GM06990 (cell line): ENCODE results near the gene MAP3K7CL.

Experiments
- DNase-seq: peaks from one replicate; pipeline ENCODE4 v3.0.0-alpha.2; 2011; ENCODE audit not compliant: insufficient read length; ENCODE audit errors: extremely low read depth
- H3K27me3 ChIP-seq: replicated peaks from 2 replicates; pipeline ENCODE4 v1.6.0; 2011; ENCODE audit warnings: low read length; ENCODE audit not compliant: control insufficient read depth, insufficient read depth
- H3K36me3 ChIP-seq: 2 replicates; pipeline ENCODE4 v1.5.1; 2011; ENCODE audit warnings: low read length; ENCODE audit not compliant: control insufficient read depth, insufficient read depth
- H3K4me3 ChIP-seq: replicated peaks from 2 replicates; pipeline ENCODE4 v1.5.1; 2011; ENCODE audit warnings: low read depth, mild to moderate bottlenecking, control low read depth, low read length
- TF ChIP-seq, protein P1 (sequence below): IDR thresholded peaks from 2 replicates; pipeline ENCODE4 v1.5.1; 2011; ENCODE audit warnings: low read length, control low read depth, mild to moderate bottlenecking, inconsistent platforms; ENCODE audit not compliant: insufficient read depth, poor library complexity, severe bottlenecking

Gene MAP3K7CL

DNA sequence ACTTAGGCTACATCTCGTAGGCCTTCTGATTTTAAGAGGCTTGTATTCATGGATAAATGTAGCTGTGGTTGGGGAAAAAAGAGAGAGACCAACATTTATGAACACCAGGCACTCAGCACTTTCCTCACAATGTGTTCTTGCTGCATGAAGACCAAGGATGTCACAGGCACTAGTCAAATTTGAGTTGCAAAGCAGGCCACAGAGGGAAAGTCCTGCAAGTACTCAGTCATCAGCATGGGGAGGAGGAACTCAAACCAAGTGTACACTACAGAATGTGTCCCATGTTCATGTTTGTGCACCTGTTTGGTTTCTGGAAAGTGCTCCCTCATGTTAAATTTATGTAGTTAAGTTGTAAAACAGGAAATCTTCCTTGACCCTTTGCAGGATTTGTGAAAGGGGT is 8.7 kb upstream of the MAP3K7CL start:
- Histone ChIP-seq H3K27me3 (no peaks in the 10 kb centered on the region), H3K36me3 (no peaks in the 10 kb centered on the region), H3K4me3 (peak overlapping the region; percentile 62)
- peak; percentile 40 for DNase-seq
- TF ChIP-seq, protein P1, sequence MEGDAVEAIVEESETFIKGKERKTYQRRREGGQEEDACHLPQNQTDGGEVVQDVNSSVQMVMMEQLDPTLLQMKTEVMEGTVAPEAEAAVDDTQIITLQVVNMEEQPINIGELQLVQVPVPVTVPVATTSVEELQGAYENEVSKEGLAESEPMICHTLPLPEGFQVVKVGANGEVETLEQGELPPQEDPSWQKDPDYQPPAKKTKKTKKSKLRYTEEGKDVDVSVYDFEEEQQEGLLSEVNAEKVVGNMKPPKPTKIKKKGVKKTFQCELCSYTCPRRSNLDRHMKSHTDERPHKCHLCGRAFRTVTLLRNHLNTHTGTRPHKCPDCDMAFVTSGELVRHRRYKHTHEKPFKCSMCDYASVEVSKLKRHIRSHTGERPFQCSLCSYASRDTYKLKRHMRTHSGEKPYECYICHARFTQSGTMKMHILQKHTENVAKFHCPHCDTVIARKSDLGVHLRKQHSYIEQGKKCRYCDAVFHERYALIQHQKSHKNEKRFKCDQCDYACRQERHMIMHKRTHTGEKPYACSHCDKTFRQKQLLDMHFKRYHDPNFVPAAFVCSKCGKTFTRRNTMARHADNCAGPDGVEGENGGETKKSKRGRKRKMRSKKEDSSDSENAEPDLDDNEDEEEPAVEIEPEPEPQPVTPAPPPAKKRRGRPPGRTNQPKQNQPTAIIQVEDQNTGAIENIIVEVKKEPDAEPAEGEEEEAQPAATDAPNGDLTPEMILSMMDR: no peak

DNA sequence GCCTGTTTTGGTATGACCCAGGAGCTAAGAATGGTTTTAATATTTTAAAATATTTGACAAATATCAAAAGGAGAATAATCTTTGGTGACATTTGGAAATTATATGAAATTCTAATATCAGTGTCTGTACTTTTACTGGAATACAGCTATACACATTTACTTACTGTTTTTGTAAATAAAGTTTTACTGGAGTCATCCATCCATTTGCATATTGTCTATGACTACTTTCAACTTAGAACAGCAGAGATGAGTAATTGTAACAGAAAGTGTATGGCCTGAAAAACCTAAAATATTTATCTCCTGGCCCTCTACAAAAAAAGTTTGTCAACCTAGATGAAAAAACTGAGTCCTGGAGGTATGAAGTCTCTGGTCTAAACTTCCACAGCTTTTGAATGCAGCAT is 5.8 kb upstream of the MAP3K7CL start:
- peak; percentile 38 for DNase-seq
- Histone ChIP-seq H3K4me3 (peak overlapping the region; percentile 2), H3K36me3 (no peaks in the 10 kb centered on the region), H3K27me3 (no peaks in the 10 kb centered on the region)
- TF ChIP-seq, protein P1: no peak

DNA sequence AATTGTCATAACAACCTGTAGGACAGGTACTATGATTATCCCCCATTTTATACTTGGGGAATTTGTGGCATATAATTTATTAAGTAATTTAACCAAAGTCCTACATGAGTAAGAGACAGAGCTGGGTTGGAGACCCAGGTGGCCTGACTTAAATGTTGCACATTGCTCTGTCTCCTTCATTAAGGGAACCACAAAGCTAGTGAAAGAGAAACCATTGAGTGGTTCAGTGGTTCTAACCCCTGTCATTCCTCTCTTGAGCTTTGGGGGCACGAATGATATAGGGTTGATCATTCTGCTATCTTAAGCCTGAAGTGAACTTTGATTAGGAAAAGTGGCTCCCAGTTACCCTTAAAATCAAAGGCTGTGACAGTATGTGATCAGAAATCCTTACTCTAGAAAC is 5.3 kb upstream of the MAP3K7CL start:
- peak; percentile 70 for DNase-seq
- Histone ChIP-seq H3K36me3 (no peaks in the 10 kb centered on the region), H3K27me3 (no peaks in the 10 kb centered on the region), H3K4me3 (peak overlapping the region; percentile 2)
- TF ChIP-seq, protein P1: no peak

DNA sequence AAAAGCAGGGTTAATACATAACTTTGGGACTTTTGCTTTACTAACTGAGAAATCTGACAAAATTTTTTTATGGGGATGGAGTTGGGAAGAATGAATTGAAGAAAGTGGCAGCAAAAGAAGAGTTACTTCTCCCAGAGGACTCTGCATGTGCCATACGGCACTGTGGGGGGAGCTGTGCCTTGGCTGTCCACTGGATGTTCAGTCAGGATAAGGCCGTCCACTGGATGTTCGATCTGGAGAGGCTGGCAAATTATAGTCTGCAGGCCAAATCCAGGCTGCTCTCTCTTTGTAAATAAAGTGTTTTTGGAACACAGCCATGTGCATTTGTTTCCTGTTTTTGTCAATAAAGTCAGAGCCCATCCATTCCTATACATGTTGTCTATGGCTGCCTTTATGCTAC is 4.5 kb upstream of the MAP3K7CL start:
- TF ChIP-seq, protein P1: no peak
- H3K36me3 ChIP-seq: no peaks in the 10 kb centered on the region
- no peak for DNase-seq
- H3K27me3 ChIP-seq: no peaks in the 10 kb centered on the region
- H3K4me3 ChIP-seq: no peak overlapping the region

DNA sequence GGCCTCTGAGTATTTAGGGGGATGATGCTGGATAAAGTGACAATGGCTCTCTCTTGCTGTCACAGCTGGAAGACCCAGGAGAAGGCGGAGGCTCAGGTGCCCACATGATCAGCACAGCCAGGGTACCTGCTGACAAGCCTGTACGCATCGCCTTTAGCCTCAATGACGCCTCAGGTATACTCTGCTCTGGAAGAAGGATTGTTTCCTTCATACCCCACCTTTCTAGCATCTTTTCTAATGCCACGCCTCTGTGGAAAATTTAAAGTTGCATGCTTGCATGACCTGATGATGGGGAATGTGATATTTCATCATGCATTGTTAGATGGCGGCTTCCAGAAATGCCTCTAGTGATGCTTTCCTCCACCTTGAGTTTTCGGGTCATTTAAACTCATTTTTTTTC is 2.8 kb downstream of the MAP3K7CL start:
- no peaks in the 10 kb centered on the region for H3K36me3 ChIP-seq
- TF ChIP-seq, protein P1: no peak

DNA sequence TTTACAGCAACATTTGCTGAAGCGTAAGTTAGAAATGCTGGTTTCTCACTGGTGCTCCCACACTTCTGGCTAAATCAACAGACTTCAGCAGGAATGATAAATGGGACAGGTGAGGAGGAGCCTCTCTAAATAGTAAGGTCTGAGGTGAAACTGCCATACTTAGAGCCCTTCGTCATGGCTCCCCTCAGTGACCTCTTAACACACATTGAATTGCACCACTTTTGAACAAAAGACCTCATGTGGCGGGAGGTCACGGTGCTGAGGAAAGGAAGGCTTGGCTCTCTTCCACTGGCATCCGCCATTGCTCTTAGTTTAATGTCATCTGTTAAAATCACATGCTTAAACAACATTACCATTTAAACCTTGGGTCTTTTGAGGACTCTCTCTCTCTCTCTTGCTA is 3.4 kb downstream of the MAP3K7CL start:
- no peak overlapping the region for H3K4me3 ChIP-seq
- TF ChIP-seq, protein P1: no peak
- H3K27me3 ChIP-seq: no peaks in the 10 kb centered on the region
- no peaks in the 10 kb centered on the region for H3K36me3 ChIP-seq
- no peak for DNase-seq

More for the DNA sequence above, 2.8 kb downstream of the MAP3K7CL start:
- no peak for DNase-seq
- no peak overlapping the region for H3K4me3 ChIP-seq
- H3K27me3 ChIP-seq: no peaks in the 10 kb centered on the region
